Measurements from ENCODE around the gene FNDC8.
A peak's percentile ranks its signal among the peaks of the same experiment; 100 is the strongest.

GRCh38 chr17:35082073-35082657 is 39.2 kb upstream of the FNDC8 start:
- TF ChIP-seq, protein P1, sequence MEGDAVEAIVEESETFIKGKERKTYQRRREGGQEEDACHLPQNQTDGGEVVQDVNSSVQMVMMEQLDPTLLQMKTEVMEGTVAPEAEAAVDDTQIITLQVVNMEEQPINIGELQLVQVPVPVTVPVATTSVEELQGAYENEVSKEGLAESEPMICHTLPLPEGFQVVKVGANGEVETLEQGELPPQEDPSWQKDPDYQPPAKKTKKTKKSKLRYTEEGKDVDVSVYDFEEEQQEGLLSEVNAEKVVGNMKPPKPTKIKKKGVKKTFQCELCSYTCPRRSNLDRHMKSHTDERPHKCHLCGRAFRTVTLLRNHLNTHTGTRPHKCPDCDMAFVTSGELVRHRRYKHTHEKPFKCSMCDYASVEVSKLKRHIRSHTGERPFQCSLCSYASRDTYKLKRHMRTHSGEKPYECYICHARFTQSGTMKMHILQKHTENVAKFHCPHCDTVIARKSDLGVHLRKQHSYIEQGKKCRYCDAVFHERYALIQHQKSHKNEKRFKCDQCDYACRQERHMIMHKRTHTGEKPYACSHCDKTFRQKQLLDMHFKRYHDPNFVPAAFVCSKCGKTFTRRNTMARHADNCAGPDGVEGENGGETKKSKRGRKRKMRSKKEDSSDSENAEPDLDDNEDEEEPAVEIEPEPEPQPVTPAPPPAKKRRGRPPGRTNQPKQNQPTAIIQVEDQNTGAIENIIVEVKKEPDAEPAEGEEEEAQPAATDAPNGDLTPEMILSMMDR (IDR thresholded peaks at IDR 0.05), result no peak
- TF ChIP-seq, protein P2, sequence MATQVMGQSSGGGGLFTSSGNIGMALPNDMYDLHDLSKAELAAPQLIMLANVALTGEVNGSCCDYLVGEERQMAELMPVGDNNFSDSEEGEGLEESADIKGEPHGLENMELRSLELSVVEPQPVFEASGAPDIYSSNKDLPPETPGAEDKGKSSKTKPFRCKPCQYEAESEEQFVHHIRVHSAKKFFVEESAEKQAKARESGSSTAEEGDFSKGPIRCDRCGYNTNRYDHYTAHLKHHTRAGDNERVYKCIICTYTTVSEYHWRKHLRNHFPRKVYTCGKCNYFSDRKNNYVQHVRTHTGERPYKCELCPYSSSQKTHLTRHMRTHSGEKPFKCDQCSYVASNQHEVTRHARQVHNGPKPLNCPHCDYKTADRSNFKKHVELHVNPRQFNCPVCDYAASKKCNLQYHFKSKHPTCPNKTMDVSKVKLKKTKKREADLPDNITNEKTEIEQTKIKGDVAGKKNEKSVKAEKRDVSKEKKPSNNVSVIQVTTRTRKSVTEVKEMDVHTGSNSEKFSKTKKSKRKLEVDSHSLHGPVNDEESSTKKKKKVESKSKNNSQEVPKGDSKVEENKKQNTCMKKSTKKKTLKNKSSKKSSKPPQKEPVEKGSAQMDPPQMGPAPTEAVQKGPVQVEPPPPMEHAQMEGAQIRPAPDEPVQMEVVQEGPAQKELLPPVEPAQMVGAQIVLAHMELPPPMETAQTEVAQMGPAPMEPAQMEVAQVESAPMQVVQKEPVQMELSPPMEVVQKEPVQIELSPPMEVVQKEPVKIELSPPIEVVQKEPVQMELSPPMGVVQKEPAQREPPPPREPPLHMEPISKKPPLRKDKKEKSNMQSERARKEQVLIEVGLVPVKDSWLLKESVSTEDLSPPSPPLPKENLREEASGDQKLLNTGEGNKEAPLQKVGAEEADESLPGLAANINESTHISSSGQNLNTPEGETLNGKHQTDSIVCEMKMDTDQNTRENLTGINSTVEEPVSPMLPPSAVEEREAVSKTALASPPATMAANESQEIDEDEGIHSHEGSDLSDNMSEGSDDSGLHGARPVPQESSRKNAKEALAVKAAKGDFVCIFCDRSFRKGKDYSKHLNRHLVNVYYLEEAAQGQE (IDR thresholded peaks at IDR 0.05), result no peak
- TF ChIP-seq POLR2A (IDR thresholded peaks at IDR 0.05; ENCODE audit: low read length), result no peak
- 0 out of 5 replicates have a peak, but pooled peaks of 1 of the 2 experiments have one; percentile 24 for TF ChIP-seq JUN (IDR thresholded peaks at IDR 0.05)
- no peak for TF ChIP-seq EP300 (IDR thresholded peaks at IDR 0.05)
- no peak for TF ChIP-seq CBX2 (IDR thresholded peaks at IDR 0.05; ENCODE audit: borderline replicate concordance, low read depth)

Data from A549 (cell line).